Activated CD8-positive, alpha-beta memory T cell treated with anti-CD3 and anti-CD28 coated beads, Interleukin-2, amount 50 U/mL, for 24 hours (primary cell): ENCODE data around the gene UCN.

Experiments
- DNase-seq: peaks from one replicate; pipeline ENCODE4 v3.0.0-alpha.2; 2020; ENCODE audit errors: extremely low read depth

The UCN gene

GRCh38 chr2:27261241-27261925 lies 46.9 kb downstream of the UCN start:
- DNase-seq: no peak

DNA sequence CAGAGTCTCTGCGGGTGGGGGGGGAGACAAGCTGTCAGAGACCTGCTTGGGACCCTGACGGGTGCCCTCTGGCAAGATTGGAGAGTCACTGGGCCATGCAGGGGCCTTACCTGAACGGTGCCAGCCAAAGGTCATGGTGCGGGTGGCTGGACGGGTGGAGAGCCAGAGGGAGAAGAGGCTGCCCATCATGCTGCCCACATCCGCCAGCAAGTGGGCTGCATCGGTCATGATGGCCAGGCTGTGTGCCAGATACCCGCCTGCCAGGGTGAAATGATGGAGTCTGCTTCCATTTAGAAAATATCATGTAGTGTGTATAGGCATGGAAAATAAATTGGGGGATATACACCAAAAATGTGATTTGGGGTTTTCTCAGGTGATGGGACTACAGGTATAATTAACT lies 50.2 kb downstream of the UCN start:
- DNase-seq: no peak
